Lower leg skin (tissue), 4 donors: ENCODE results near the gene CARD10. TPM values are rescaled to one million over a fixed set of nuclear protein-coding genes. Genes with fewer than 3 reads are reported as not detected.

Source experiments
- DNase-seq, 2 donors: peaks; one replicate each; pipeline ENCODE4 v3.0.0-alpha.2; 2019; ENCODE audit warnings: low spot score in 2 of 2
- H3K4me3 ChIP-seq: fragments of 200-600 bp; sonication (generic); 2 replicates; pipeline ENCODE4 v1.5.1; 2017; ENCODE audit warnings: mild to moderate bottlenecking, low read depth; ENCODE audit not compliant: poor library complexity, severe bottlenecking
- CTCF ChIP-seq, 3 donors: fragments of 450-650 bp; IDR thresholded peaks; one replicate each; pipeline ENCODE4 v1.5.1; 2016; ENCODE audit warnings: antibody characterized with exemption in 3 of 3, mild to moderate bottlenecking in 3 of 3, moderate library complexity in 2 of 3
- POLR2A ChIP-seq, 2 donors: fragments of 450-650 bp; IDR thresholded peaks; one replicate each; pipeline ENCODE4 v1.6.1; 2016 to 2017; ENCODE audit warnings: antibody characterized with exemption in 2 of 2, mild to moderate bottlenecking in 1 of 2, moderate library complexity in 1 of 2
- WGBS, 2 donors: methylation state at CpG; one replicate each; pipeline ENCODE4 v1.1.5; 2018; 5-methylcytosine and 5-hydroxymethylcytosine counted together
- intact Hi-C: fragments of 100-400 bp; cut with DNase I; formaldehyde crosslinking; loops from one replicate; pipeline ENCODE4 v1.15.0; 2023; ENCODE audit warnings: low total_unique reads
- total RNA-seq, 4 donors: library from RNA; depleted of rRNA; stranded (reverse); fragments of >200 nt; gene quantifications; one replicate each; pipeline ENCODE4 v1.1.0, GENCODE V29; 2016

The CARD10 gene
- total RNA-seq, 4 donors from 2014 or later = 13.2 to 22.5 (median 18.6) TPM

DNA sequence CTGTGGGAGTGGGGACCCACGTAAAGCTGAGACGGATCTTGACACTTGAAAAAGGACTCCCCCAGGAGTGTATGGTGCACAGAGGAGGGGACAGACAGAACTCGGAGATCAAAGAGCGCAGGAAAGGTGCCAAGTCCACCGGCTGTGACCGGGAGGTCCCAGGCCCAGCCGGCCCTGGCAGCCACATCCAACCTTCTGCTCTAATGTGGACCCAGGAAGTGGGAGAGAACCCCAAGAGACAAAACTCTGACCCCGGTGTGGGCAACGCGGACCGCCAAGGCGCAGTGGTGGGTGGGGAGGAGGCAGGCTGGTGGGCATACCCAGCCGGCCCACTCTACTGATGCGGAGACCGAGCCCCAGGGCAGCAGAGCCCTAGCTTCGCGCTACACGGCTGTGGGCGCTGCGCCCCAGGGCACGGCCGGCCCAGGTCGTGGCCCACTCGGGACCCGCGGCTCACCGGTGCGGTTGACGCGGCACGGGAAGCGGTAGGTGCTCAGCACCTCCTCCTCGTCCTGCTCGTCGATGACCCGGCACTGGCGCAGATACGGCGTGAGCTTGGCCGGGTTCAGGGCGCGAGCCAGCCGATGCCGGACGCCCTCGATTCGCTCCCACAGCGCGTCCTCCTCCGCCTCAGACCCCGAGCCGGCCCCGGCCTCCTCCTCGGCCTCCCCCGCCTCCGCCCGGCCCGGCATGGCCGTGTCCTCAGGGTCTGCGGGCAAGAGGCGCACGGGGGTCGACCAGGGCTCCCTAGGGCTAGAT lies 527 bp downstream of the CARD10 start:
- intact Hi-C loops = no loop called here
- 9 to 14% methylated on average over 31 to 41 of the region's 63 CpGs for WGBS, 2 donors
- TF ChIP-seq CTCF (IDR thresholded peaks at IDR 0.05) (no peak), POLR2A (IDR thresholded peaks at IDR 0.05) (no peak)
- H3K4me3 ChIP-seq = peak overlapping the region; percentile 43
- DNase-seq = no peak

GRCh38 chr22:37517826-37518450 lies 1.3 kb downstream of the CARD10 start:
- TF ChIP-seq CTCF (IDR thresholded peaks at IDR 0.05) (no peak), POLR2A (IDR thresholded peaks at IDR 0.05) (no peak)
- no peak overlapping the region for H3K4me3 ChIP-seq
- intact Hi-C loops = no loop called here
- DNase-seq = no peak
- WGBS, 2 donors = 66 to 74% methylated on average over 11 to 15 of the region's 15 CpGs

- WGBS, 2 donors = 91 to 93% methylated on average over 1 of the region's 1 CpG
- TF ChIP-seq POLR2A (IDR thresholded peaks at IDR 0.05) (no peak), CTCF (IDR thresholded peaks at IDR 0.05) (no peak)
These were observed 2.8 kb downstream of the CARD10 start for GRCh38 chr22:37516456-37516855.

DNA sequence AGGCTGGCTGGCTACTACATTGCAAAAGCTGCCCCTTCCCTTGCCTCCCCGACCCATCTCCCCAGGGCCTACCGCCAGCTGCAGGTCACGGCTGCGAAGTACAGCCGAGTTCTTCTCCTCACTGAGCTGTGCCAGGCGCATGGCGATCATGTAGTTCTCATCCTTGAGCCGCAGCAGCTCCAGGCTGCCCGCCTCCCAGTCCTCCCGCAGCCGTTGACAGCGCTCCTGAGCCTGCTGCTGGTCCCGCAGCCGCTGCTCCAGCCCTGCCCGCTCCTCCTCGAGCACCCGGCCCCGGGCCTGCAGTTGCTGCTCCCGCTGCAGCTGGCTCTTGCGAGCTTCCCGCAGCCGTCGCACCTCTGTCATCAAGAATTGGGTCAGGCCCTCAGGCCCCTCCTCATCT lies 3.3 kb downstream of the CARD10 start:
- H3K4me3 ChIP-seq = no peak overlapping the region
- 76 to 84% methylated on average over 23 of the region's 23 CpGs for WGBS, 2 donors
- TF ChIP-seq CTCF (IDR thresholded peaks at IDR 0.05) = no peak
- TF ChIP-seq POLR2A (IDR thresholded peaks at IDR 0.05) = no peak
- DNase-seq = no peak
- intact Hi-C loops = no loop called here

More at GRCh38 chr22:37516456-37516855, 2.8 kb downstream of the CARD10 start:
- no peak for DNase-seq
- no peak overlapping the region for H3K4me3 ChIP-seq
- intact Hi-C loops = no loop called here

GRCh38 chr22:37514526-37515051 lies 4.6 kb downstream of the CARD10 start:
- no peak for DNase-seq
- 67 to 73% methylated on average over 15 of the region's 15 CpGs for WGBS, 2 donors

More at GRCh38 chr22:37514526-37515051, 4.6 kb downstream of the CARD10 start:
- TF ChIP-seq CTCF (IDR thresholded peaks at IDR 0.05) = no peak
- no peak for TF ChIP-seq POLR2A (IDR thresholded peaks at IDR 0.05)
- intact Hi-C loops = no loop called here
- H3K4me3 ChIP-seq = no peak overlapping the region
